ENCODE data around the gene GTF2I.
A peak's percentile ranks its signal among the peaks of the same experiment; 100 is the strongest.

The GTF2I gene

GRCh38 chr7:74623135-74623534, 34.4 kb upstream of the GTF2I start:
- Histone ChIP-seq H3F3A (ENCODE audit: low read depth) (no peaks in the 10 kb centered on the region), H3K79me2 (ENCODE audit: insufficient read depth, low read length) (no peaks in the 10 kb centered on the region), H3K4me1 (ENCODE audit: insufficient read depth, low read length, poor library complexity, severe bottlenecking) (peaks cover 5% of the 10 kb centered on the region), H3K9ac (ENCODE audit: low read depth, low read length, poor library complexity, severe bottlenecking) (no peak overlapping the region), H3K9me2 (replicated peaks; ENCODE audit: low read depth, low read length) (no peaks in the 10 kb centered on the region), H3K9me3 (ENCODE audit: insufficient read depth, low read depth, low read length) (no peaks in the 10 kb centered on the region), H2AFZ (ENCODE audit: low read length) (no peak overlapping the region), H3K27me3 (ENCODE audit: insufficient read depth, low read length, poor library complexity, severe bottlenecking) (no peaks in the 10 kb centered on the region), H4K20me1 (ENCODE audit: insufficient read depth, low read length, poor library complexity, severe bottlenecking) (no peaks in the 10 kb centered on the region), H3K4me3 (ENCODE audit: low read length, poor library complexity, severe bottlenecking) (no peak overlapping the region), H3K36me3 (ENCODE audit: insufficient read depth, low read length) (no peaks in the 10 kb centered on the region), H3K4me2 (ENCODE audit: low read depth, low read length, poor library complexity, severe bottlenecking) (no peak overlapping the region)
- TF ChIP-seq EZH2phosphoT487 (IDR thresholded peaks at IDR 0.05; ENCODE audit: borderline replicate concordance) = no peak
- TF ChIP-seq, protein P1, sequence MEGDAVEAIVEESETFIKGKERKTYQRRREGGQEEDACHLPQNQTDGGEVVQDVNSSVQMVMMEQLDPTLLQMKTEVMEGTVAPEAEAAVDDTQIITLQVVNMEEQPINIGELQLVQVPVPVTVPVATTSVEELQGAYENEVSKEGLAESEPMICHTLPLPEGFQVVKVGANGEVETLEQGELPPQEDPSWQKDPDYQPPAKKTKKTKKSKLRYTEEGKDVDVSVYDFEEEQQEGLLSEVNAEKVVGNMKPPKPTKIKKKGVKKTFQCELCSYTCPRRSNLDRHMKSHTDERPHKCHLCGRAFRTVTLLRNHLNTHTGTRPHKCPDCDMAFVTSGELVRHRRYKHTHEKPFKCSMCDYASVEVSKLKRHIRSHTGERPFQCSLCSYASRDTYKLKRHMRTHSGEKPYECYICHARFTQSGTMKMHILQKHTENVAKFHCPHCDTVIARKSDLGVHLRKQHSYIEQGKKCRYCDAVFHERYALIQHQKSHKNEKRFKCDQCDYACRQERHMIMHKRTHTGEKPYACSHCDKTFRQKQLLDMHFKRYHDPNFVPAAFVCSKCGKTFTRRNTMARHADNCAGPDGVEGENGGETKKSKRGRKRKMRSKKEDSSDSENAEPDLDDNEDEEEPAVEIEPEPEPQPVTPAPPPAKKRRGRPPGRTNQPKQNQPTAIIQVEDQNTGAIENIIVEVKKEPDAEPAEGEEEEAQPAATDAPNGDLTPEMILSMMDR (conservative IDR thresholded peaks at IDR 0.05; ENCODE audit: low read length) = no peak

- Histone ChIP-seq H3K9me2 (replicated peaks; ENCODE audit: low read depth, low read length) (no peaks in the 10 kb centered on the region), H3K36me3 (ENCODE audit: insufficient read depth, low read length) (no peaks in the 10 kb centered on the region), H2AFZ (ENCODE audit: low read length) (no peak overlapping the region), H3K9me3 (ENCODE audit: insufficient read depth, low read depth, low read length) (no peaks in the 10 kb centered on the region), H3K79me2 (ENCODE audit: insufficient read depth, low read length) (no peaks in the 10 kb centered on the region), H3K4me3 (ENCODE audit: low read length, poor library complexity, severe bottlenecking) (no peak overlapping the region), H3K27me3 (ENCODE audit: insufficient read depth, low read length, poor library complexity, severe bottlenecking) (no peaks in the 10 kb centered on the region), H3K4me1 (ENCODE audit: insufficient read depth, low read length, poor library complexity, severe bottlenecking) (peaks cover 7% of the 10 kb centered on the region), H3F3A (ENCODE audit: low read depth) (no peaks in the 10 kb centered on the region), H3K4me2 (ENCODE audit: low read depth, low read length, poor library complexity, severe bottlenecking) (no peak overlapping the region), H4K20me1 (ENCODE audit: insufficient read depth, low read length, poor library complexity, severe bottlenecking) (no peaks in the 10 kb centered on the region), H3K9ac (ENCODE audit: low read depth, low read length, poor library complexity, severe bottlenecking) (no peak overlapping the region)
- TF ChIP-seq, protein P1 (conservative IDR thresholded peaks at IDR 0.05; ENCODE audit: low read length) = no peak
- no peak for TF ChIP-seq EZH2phosphoT487 (IDR thresholded peaks at IDR 0.05; ENCODE audit: borderline replicate concordance)
Observed at GRCh38 chr7:74625446-74625845, 32.1 kb upstream of the GTF2I start.

- Histone ChIP-seq H3K4me2 (ENCODE audit: low read depth, low read length, poor library complexity, severe bottlenecking) (peak overlapping the region; percentile 25), H3K27me3 (ENCODE audit: insufficient read depth, low read length, poor library complexity, severe bottlenecking) (no peaks in the 10 kb centered on the region), H3K79me2 (ENCODE audit: insufficient read depth, low read length) (no peaks in the 10 kb centered on the region), H4K20me1 (ENCODE audit: insufficient read depth, low read length, poor library complexity, severe bottlenecking) (no peaks in the 10 kb centered on the region), H2AFZ (ENCODE audit: low read length) (peak overlapping the region; percentile 92), H3K9me3 (ENCODE audit: insufficient read depth, low read depth, low read length) (no peaks in the 10 kb centered on the region), H3K4me3 (ENCODE audit: low read length, poor library complexity, severe bottlenecking) (no peak overlapping the region), H3K36me3 (ENCODE audit: insufficient read depth, low read length) (no peaks in the 10 kb centered on the region), H3K9ac (ENCODE audit: low read depth, low read length, poor library complexity, severe bottlenecking) (no peak overlapping the region), H3K4me1 (ENCODE audit: insufficient read depth, low read length, poor library complexity, severe bottlenecking) (peaks cover 7% of the 10 kb centered on the region), H3F3A (ENCODE audit: low read depth) (no peaks in the 10 kb centered on the region), H3K9me2 (replicated peaks; ENCODE audit: low read depth, low read length) (no peaks in the 10 kb centered on the region)
- no peak for TF ChIP-seq EZH2phosphoT487 (IDR thresholded peaks at IDR 0.05; ENCODE audit: borderline replicate concordance)
- TF ChIP-seq, protein P1 (conservative IDR thresholded peaks at IDR 0.05; ENCODE audit: low read length) = no peak
Observed at GRCh38 chr7:74627661-74628411, 29.7 kb upstream of the GTF2I start.
